Gastroesophageal sphincter (tissue), 3 donors: ENCODE data around the gene CAMLG.

Experiments used
- CTCF ChIP-seq, 4 experiments: fragments of 200-600 bp in 2 of 4; fragments of 450-650 bp in 2 of 4; sonication (generic) in 1 of 4; IDR thresholded peaks; one replicate each; pipeline ENCODE4 v1.5.1; 2017 to 2019; ENCODE audit warnings: antibody characterized with exemption in 4 of 4, mild to moderate bottlenecking in 2 of 4, moderate library complexity in 2 of 4
- POLR2A ChIP-seq, 2 donors: fragments of 450-650 bp; IDR thresholded peaks; one replicate each; pipeline ENCODE4 v1.6.1; 2017; ENCODE audit warnings: antibody characterized with exemption in 2 of 2, mild to moderate bottlenecking in 2 of 2, moderate library complexity in 1 of 2

GRCh38 chr5:134749415-134749814, 11.1 kb downstream of the CAMLG start:
- TF ChIP-seq CTCF (IDR thresholded peaks at IDR 0.05) = no peak
- TF ChIP-seq POLR2A (IDR thresholded peaks at IDR 0.05) = no peak
